A673 (cell line): ENCODE data around the gene MEG3. TPM values are rescaled to one million over a fixed set of nuclear protein-coding genes. Genes with fewer than 3 reads are reported as not detected.
"Not testable (repeated sequence)": the region's sequence is repeated elsewhere in the genome, so short reads cannot be mapped to it uniquely, and the experiment has no call there.

Experiments
- BruUV-seq: library from RNA; stranded (reverse); fragments of 400-500 nt; replicated peaks from 2 replicates; lab custom pipeline; 2021; lab: Mats Ljungman, UMichigan
- CTCF ChIA-PET: fragments of 300-600 bp; sonication (Branson Sonifier 250); formaldehyde crosslinking; loops from one replicate; lab custom pipeline; 2022; ENCODE audit warnings: antibody characterized with exemption; lab: Charles Lee
- POLR2A ChIA-PET: fragments of 300-600 bp; sonication (Branson Sonifier 250); formaldehyde crosslinking; loops from one replicate; lab custom pipeline; 2022; ENCODE audit warnings: antibody characterized with exemption; ENCODE audit not compliant: low non-redundant PET; lab: Charles Lee
- DNase-seq: peaks from one replicate; pipeline ENCODE4 v3.0.0-alpha.2; 2015; ENCODE audit warnings: low spot score
- H3K27ac ChIP-seq: fragments of 200-600 bp; sonication (generic); 2 replicates; pipeline ENCODE4 v1.5.1; 2016; ENCODE audit warnings: mixed run types, low read depth, mild to moderate bottlenecking, mixed read lengths, antibody characterized with exemption, low read length; ENCODE audit not compliant: poor library complexity, severe bottlenecking
- H3K27me3 ChIP-seq: fragments of 200-600 bp; sonication (generic); replicated peaks from 2 replicates; pipeline ENCODE4 v1.6.1; 2017; ENCODE audit warnings: mixed run types, low read depth, mild to moderate bottlenecking, mixed read lengths, antibody characterized with exemption, low read length; ENCODE audit not compliant: insufficient read depth, poor library complexity
- H3K36me3 ChIP-seq: fragments of 200-600 bp; sonication (generic); 2 replicates; pipeline ENCODE4 v1.6.1; 2016; ENCODE audit warnings: mixed run types, mild to moderate bottlenecking, mixed read lengths, antibody characterized with exemption, low read length; ENCODE audit not compliant: insufficient read depth, poor library complexity, severe bottlenecking
- H3K4me1 ChIP-seq: fragments of 200-600 bp; sonication (generic); 2 replicates; pipeline ENCODE4 v1.6.1; 2017; ENCODE audit warnings: mixed run types, mild to moderate bottlenecking, mixed read lengths, antibody characterized with exemption, low read length; ENCODE audit not compliant: insufficient read depth, poor library complexity, severe bottlenecking
- H3K4me3 ChIP-seq: fragments of 200-600 bp; sonication (generic); 2 replicates; pipeline ENCODE4 v1.5.1; 2016; ENCODE audit warnings: low read depth, mixed run types, mild to moderate bottlenecking, mixed read lengths, low read length; ENCODE audit not compliant: poor library complexity, severe bottlenecking
- H3K9me3 ChIP-seq: fragments of 200-600 bp; sonication (generic); 2 replicates; pipeline ENCODE4 v1.6.1; 2016; ENCODE audit warnings: mixed run types, low read depth, mild to moderate bottlenecking, mixed read lengths, antibody characterized with exemption, low read length; ENCODE audit not compliant: poor library complexity, severe bottlenecking
- EZH2 ChIP-seq: fragments of 200-600 bp; sonication (generic); IDR thresholded peaks from 2 replicates; pipeline ENCODE4 v1.6.1; 2017; ENCODE audit warnings: borderline replicate concordance, low read depth, mild to moderate bottlenecking, mixed read lengths, antibody characterized with exemption, low read length; ENCODE audit not compliant: poor library complexity, severe bottlenecking
- intact Hi-C: fragments of 100-400 bp; cut with micrococcal nuclease; formaldehyde crosslinking; loops from one replicate; pipeline ENCODE4 v1.10.0; 2022; ENCODE audit not compliant: unreplicated experiment
- total RNA-seq: library from RNA; stranded (reverse); gene quantifications from 2 replicates; pipeline ENCODE4 v1.2.3, GENCODE V29; 2021
- TF ChIP-seq, protein P1 (sequence below): fragments of 300-800, 200-600 bp; sonication (generic); conservative IDR thresholded peaks from 2 replicates; pipeline ENCODE4 v1.5.1; 2017; ENCODE audit warnings: low read depth, mild to moderate bottlenecking, antibody characterized with exemption, low read length, moderate library complexity, mixed read lengths

The MEG3 gene
- total RNA-seq, 1 experiment from 2014 or later = 58.7 TPM

GRCh38 chr14:100796946-100797345 lies 29.0 kb upstream of the MEG3 start:
- no TSS peak for BruUV-seq

GRCh38 chr14:100800041-100800440 lies 25.9 kb upstream of the MEG3 start:
- POLR2A ChIA-PET = no interaction called here
- no peaks in the 10 kb centered on the region for H3K36me3 ChIP-seq
- H3K27me3 ChIP-seq = no peaks in the 10 kb centered on the region
- H3K27ac ChIP-seq = no peak overlapping the region
- H3K4me3 ChIP-seq = no peak overlapping the region
- H3K9me3 ChIP-seq = no peaks in the 10 kb centered on the region
- TF ChIP-seq, protein P1, sequence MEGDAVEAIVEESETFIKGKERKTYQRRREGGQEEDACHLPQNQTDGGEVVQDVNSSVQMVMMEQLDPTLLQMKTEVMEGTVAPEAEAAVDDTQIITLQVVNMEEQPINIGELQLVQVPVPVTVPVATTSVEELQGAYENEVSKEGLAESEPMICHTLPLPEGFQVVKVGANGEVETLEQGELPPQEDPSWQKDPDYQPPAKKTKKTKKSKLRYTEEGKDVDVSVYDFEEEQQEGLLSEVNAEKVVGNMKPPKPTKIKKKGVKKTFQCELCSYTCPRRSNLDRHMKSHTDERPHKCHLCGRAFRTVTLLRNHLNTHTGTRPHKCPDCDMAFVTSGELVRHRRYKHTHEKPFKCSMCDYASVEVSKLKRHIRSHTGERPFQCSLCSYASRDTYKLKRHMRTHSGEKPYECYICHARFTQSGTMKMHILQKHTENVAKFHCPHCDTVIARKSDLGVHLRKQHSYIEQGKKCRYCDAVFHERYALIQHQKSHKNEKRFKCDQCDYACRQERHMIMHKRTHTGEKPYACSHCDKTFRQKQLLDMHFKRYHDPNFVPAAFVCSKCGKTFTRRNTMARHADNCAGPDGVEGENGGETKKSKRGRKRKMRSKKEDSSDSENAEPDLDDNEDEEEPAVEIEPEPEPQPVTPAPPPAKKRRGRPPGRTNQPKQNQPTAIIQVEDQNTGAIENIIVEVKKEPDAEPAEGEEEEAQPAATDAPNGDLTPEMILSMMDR = no peak
- no peak for TF ChIP-seq EZH2
- intact Hi-C loops = no loop called here
- CTCF ChIA-PET = no interaction called here
- no peaks in the 10 kb centered on the region for H3K4me1 ChIP-seq
- no TSS peak for BruUV-seq
- no peak for DNase-seq

More at GRCh38 chr14:100796946-100797345, 29.0 kb upstream of the MEG3 start:
- H3K36me3 ChIP-seq = no peaks in the 10 kb centered on the region
- intact Hi-C loops = no loop called here
- no peak overlapping the region for H3K4me3 ChIP-seq
- H3K9me3 ChIP-seq = no peaks in the 10 kb centered on the region
- no peak for DNase-seq
- no peaks in the 10 kb centered on the region for H3K27me3 ChIP-seq
- TF ChIP-seq, protein P1 = no peak
- no peak for TF ChIP-seq EZH2
- no peak overlapping the region for H3K27ac ChIP-seq
- CTCF ChIA-PET = no interaction called here
- no peaks in the 10 kb centered on the region for H3K4me1 ChIP-seq
- POLR2A ChIA-PET = no interaction called here

- H3K36me3 ChIP-seq, H3K27ac ChIP-seq, H3K4me3 ChIP-seq, POLR2A ChIA-PET, intact Hi-C loops, BruUV-seq, H3K4me1 ChIP-seq, H3K27me3 ChIP-seq, DNase-seq, CTCF ChIA-PET, H3K9me3 ChIP-seq: not testable (repeated sequence)
These were observed 24.5 kb upstream of the MEG3 start for GRCh38 chr14:100801433-100801832.

DNA sequence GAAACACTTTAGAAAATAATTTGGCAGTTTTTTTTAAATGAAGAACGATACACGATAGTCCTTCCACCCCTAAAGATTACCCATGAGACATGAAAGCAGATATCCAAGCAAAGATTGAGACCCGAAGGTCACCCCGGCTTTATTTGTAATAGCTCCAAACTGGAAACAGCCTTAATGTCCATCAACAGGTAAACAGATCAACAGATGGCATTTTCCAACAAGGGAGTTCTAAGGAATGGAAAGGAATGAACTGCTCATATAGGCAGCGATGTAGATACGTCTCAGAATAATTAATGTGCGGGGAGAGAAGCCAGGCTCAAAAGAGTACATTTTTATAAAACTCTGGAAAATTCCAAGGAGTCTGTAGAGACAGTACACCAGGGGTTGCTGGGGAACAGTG lies 23.7 kb upstream of the MEG3 start:
- H3K4me3 ChIP-seq = no peak overlapping the region
- BruUV-seq = no TSS peak
- H3K36me3 ChIP-seq = no peaks in the 10 kb centered on the region
- TF ChIP-seq, protein P1 = no peak
- no peak for TF ChIP-seq EZH2
- ChIA-PET CTCF (no interaction called here), POLR2A (no interaction called here)
- DNase-seq = no peak
- no peak overlapping the region for H3K27ac ChIP-seq
- H3K27me3 ChIP-seq = no peaks in the 10 kb centered on the region
- H3K9me3 ChIP-seq = no peaks in the 10 kb centered on the region
- H3K4me1 ChIP-seq = no peaks in the 10 kb centered on the region
- intact Hi-C loops = no loop called here
